Heart left ventricle (tissue), 13 donors: ENCODE results near the gene APOE.

Experiments used
- CTCF ChIP-seq, 12 donors: fragments of 200-600 bp; sonication (generic) in 4 of 12; IDR thresholded peaks; one replicate each; pipeline versions ENCODE4 v1.5.0 to v1.8.0; 2018 to 2022; ENCODE audit warnings: antibody characterized with exemption in 12 of 12, mild to moderate bottlenecking in 5 of 12
- POLR2A ChIP-seq, 2 donors: fragments of 450-650 bp; IDR thresholded peaks; one replicate each; pipeline ENCODE4 v1.6.1; 2017; ENCODE audit warnings: antibody characterized with exemption in 2 of 2, mild to moderate bottlenecking in 2 of 2, moderate library complexity in 2 of 2
- donor health status: ischemic (EF 13 %, LVEDD 7.1; RV severe dilation, severe dysfunction).
- donor health status: DM: no; HTN: yes; CAD: no.
- donor health status: DM: no; HTN: no; CAD: no.
- donor health status: ischemic (EF 25% LVEDD 6.9; RV normal size, moderate dysfunction).
- donor health status: ischemic (EF 25% LVEDD 5.7; RV mildly dilated, moderate dysfunction).
- donor health status: ischemic (EF 35%, LVEDD 5.7; RV mildly dilated, moderate dysfunction).
- donor health status: nonischemic (EF 11% LVEDD 7.7; RV severe dilation, severe dysfunction).
- donor health status: DM: yes; HTN: yes; CAD: no.
- donor health status: PGD.
- donor health status: ischemic (EF 29% LVEDD 5.4; RV normal size, mild dysfunction).
- donor health status: nonischemic (EF 23%, LVEDD 6.1; RV moderate dilation, normal function).

GRCh38 chr19:44883922-44884321 is 21.7 kb upstream of the APOE start:
- TF ChIP-seq CTCF (IDR thresholded peaks at IDR 0.05), result no peak
- no peak for TF ChIP-seq POLR2A (IDR thresholded peaks at IDR 0.05)
